H9 (cell line): ENCODE data around the gene MRC2. TPM values are rescaled to one million over a fixed set of nuclear protein-coding genes. Genes with fewer than 3 reads are reported as not detected.

Experiments used
- DNase-seq: peaks from one replicate; pipeline ENCODE4 v3.0.0-alpha.2; 2017
- H2AFZ ChIP-seq: one replicate; pipeline ENCODE4 v1.6.1; 2013; ENCODE audit warnings: mild to moderate bottlenecking, low read length, control low read depth, moderate library complexity
- H2AK5ac ChIP-seq: 2 replicates; pipeline ENCODE4 v1.6.1; 2013; ENCODE audit warnings: low read length, control low read depth, mixed read lengths; ENCODE audit not compliant: insufficient read length
- H2BK120ac ChIP-seq: one replicate; pipeline ENCODE4 v1.6.1; 2013; ENCODE audit warnings: low read depth, mild to moderate bottlenecking, low read length, control low read depth, inconsistent platforms; ENCODE audit not compliant: poor library complexity, severe bottlenecking
- H2BK12ac ChIP-seq: 2 replicates; pipeline ENCODE4 v1.6.1; 2013; ENCODE audit warnings: low read length, control low read depth, mixed read lengths, low read depth; ENCODE audit not compliant: insufficient read length
- H2BK15ac ChIP-seq: 2 replicates; pipeline ENCODE4 v1.6.1; 2013; ENCODE audit warnings: low read depth, low read length, control low read depth
- H2BK20ac ChIP-seq: one replicate; pipeline ENCODE4 v1.6.1; 2013; ENCODE audit warnings: low read depth, mild to moderate bottlenecking, low read length, control low read depth, inconsistent platforms; ENCODE audit not compliant: poor library complexity, severe bottlenecking
- H2BK5ac ChIP-seq: 2 replicates; pipeline ENCODE4 v1.6.1; 2013; ENCODE audit warnings: low read length, control low read depth, mixed read lengths; ENCODE audit not compliant: insufficient read length
- H3K14ac ChIP-seq: 2 replicates; pipeline ENCODE4 v1.6.1; 2013; ENCODE audit warnings: low read length, control low read depth; ENCODE audit not compliant: insufficient read depth
- H3K18ac ChIP-seq: 2 replicates; pipeline ENCODE4 v1.6.1; 2013; ENCODE audit warnings: low read depth, mild to moderate bottlenecking, mixed read lengths, low read length, control low read depth; ENCODE audit not compliant: insufficient read length
- H3K23ac ChIP-seq: 2 replicates; pipeline ENCODE4 v1.6.1; 2013; ENCODE audit warnings: low read length, control low read depth, mixed read lengths, low read depth; ENCODE audit not compliant: insufficient read length
- H3K23me2 ChIP-seq: 2 replicates; pipeline ENCODE4 v1.6.1; 2013; ENCODE audit warnings: low read depth, mild to moderate bottlenecking, mixed read lengths, low read length, control low read depth; ENCODE audit not compliant: insufficient read length, poor library complexity, severe bottlenecking
- H3K27ac ChIP-seq: 2 replicates; pipeline ENCODE4 v1.5.1; 2013; ENCODE audit warnings: low read length, control low read depth, mixed read lengths, low read depth; ENCODE audit not compliant: insufficient read length
- H3K27me3 ChIP-seq: 2 replicates; pipeline ENCODE4 v1.6.1; 2013; ENCODE audit warnings: low read length, control low read depth, inconsistent platforms; ENCODE audit not compliant: insufficient read depth
- H3K4ac ChIP-seq: 2 replicates; pipeline ENCODE4 v1.6.1; 2013; ENCODE audit warnings: low read depth, mild to moderate bottlenecking, control low read depth, inconsistent platforms, low read length, moderate library complexity
- H3K4me1 ChIP-seq: 2 replicates; pipeline ENCODE4 v1.6.1; 2013; ENCODE audit warnings: low read length, control low read depth, inconsistent platforms; ENCODE audit not compliant: insufficient read depth
- H3K4me2 ChIP-seq: 2 replicates; pipeline ENCODE4 v1.6.1; 2013; ENCODE audit warnings: low read length, control low read depth, mixed read lengths; ENCODE audit not compliant: insufficient read length, insufficient read depth
- H3K56ac ChIP-seq: 2 replicates; pipeline ENCODE4 v1.6.1; 2013; ENCODE audit warnings: low read depth, mild to moderate bottlenecking, mixed read lengths, low read length, control low read depth; ENCODE audit not compliant: insufficient read length
- H3K79me1 ChIP-seq: 2 replicates; pipeline ENCODE4 v1.6.1; 2013; ENCODE audit warnings: low read depth, mild to moderate bottlenecking, moderate library complexity, low read length, control low read depth, inconsistent platforms; ENCODE audit not compliant: insufficient read depth, poor library complexity, severe bottlenecking
- H3K79me2 ChIP-seq: 2 replicates; pipeline ENCODE4 v1.6.1; 2013; ENCODE audit warnings: low read length, control low read depth, inconsistent platforms; ENCODE audit not compliant: insufficient read depth
- H3K9ac ChIP-seq: 2 replicates; pipeline ENCODE4 v1.6.1; 2013; ENCODE audit warnings: low read length, control low read depth, mixed read lengths; ENCODE audit not compliant: insufficient read length; ENCODE audit errors: extremely low read depth
- H3K9me3 ChIP-seq: one replicate; pipeline ENCODE4 v1.6.1; 2013; ENCODE audit warnings: low read depth, low read length, inconsistent platforms; ENCODE audit not compliant: control insufficient read depth
- H3T11ph ChIP-seq: one replicate; pipeline ENCODE4 v1.6.1; 2013; ENCODE audit warnings: mild to moderate bottlenecking, low read length, control low read depth, inconsistent platforms
- H4K20me1 ChIP-seq: one replicate; pipeline ENCODE4 v1.6.1; 2013; ENCODE audit not compliant: control insufficient read depth, insufficient read length, insufficient read depth
- H4K5ac ChIP-seq: 2 replicates; pipeline ENCODE4 v1.6.1; 2013; ENCODE audit warnings: low read depth, mild to moderate bottlenecking, mixed read lengths, low read length, control low read depth; ENCODE audit not compliant: insufficient read length
- H4K8ac ChIP-seq: replicated peaks from 2 replicates; pipeline ENCODE4 v1.6.1; 2013; ENCODE audit warnings: low read length, control low read depth, mixed read lengths, low read depth; ENCODE audit not compliant: insufficient read length
- H4K91ac ChIP-seq: 2 replicates; pipeline ENCODE4 v1.6.1; 2013; ENCODE audit warnings: low read depth, mild to moderate bottlenecking, moderate library complexity, mixed read lengths, low read length, control low read depth; ENCODE audit not compliant: insufficient read length
- H3K27ac Mint-ChIP-seq, 3 experiments: 2 replicates in 2 of 3; 3 replicates in 1 of 3; pipeline ENCODE4 v1.8.0; 2020 to 2021; ENCODE audit warnings: mixed read lengths in 3 of 3, mild to moderate bottlenecking in 1 of 3, moderate library complexity in 1 of 3
- H3K27me3 Mint-ChIP-seq: 2 replicates; pipeline ENCODE4 v1.8.0; 2021; ENCODE audit warnings: low read depth, mild to moderate bottlenecking, moderate library complexity, mixed read lengths
- H3K36me3 Mint-ChIP-seq, 3 experiments: 2 replicates in 2 of 3; 3 replicates in 1 of 3; pipeline ENCODE4 v1.8.0; 2020 to 2021; ENCODE audit warnings: low read depth in 3 of 3, mixed read lengths in 3 of 3; ENCODE audit not compliant: insufficient read depth in 1 of 3
- H3K4me1 Mint-ChIP-seq, 2 experiments: 2 replicates each; pipeline ENCODE4 v1.8.0; 2020; ENCODE audit warnings: mixed read lengths in 2 of 2
- H3K4me3 Mint-ChIP-seq, 2 experiments: 2 replicates in 1 of 2; 3 replicates in 1 of 2; pipeline ENCODE4 v1.8.0; 2020 to 2021; ENCODE audit warnings: mild to moderate bottlenecking in 2 of 2, mixed read lengths in 2 of 2, moderate library complexity in 1 of 2
- H3K9me3 Mint-ChIP-seq, 2 experiments: 2 replicates in 1 of 2; 3 replicates in 1 of 2; pipeline ENCODE4 v1.8.0; 2020; ENCODE audit warnings: mild to moderate bottlenecking in 2 of 2, mixed read lengths in 2 of 2, moderate library complexity in 1 of 2
- CTCF ChIP-seq: fragments of 200-600 bp; sonication (generic); conservative IDR thresholded peaks from 3 replicates; pipeline ENCODE4 v1.8.0; 2021; ENCODE audit warnings: antibody characterized with exemption, mild to moderate bottlenecking
- WGBS: extraction: QIAGEN DNeasy Blood & Tissue Kit; methylation state at CpG from one replicate; pipeline ENCODE4 v1.1.7; 2013; ENCODE audit warnings: missing lambda C conversion rate, low lambda C conversion rate, mixed read lengths; ENCODE audit not compliant: insufficient read length; ENCODE audit errors: extremely low coverage; 5-methylcytosine and 5-hydroxymethylcytosine counted together
- total RNA-seq: library from RNA; stranded (reverse); gene quantifications from 2 replicates; pipeline ENCODE4 v1.2.1, GENCODE V29; 2021

Gene MRC2
- total RNA-seq, 1 experiment from 2014 or later: 18.7 TPM

GRCh38 chr17:62681061-62681938, 53.8 kb downstream of the MRC2 start:
- no peaks in the 10 kb centered on the region for H3K27me3 Mint-ChIP-seq

More at GRCh38 chr17:62681061-62681938, 53.8 kb downstream of the MRC2 start:
- no peak overlapping the region for H3K27ac ChIP-seq
- H3K9me3 ChIP-seq: no peaks in the 10 kb centered on the region
- no peak overlapping the region for H2AK5ac ChIP-seq
- H4K91ac ChIP-seq: no peak overlapping the region
- no peak overlapping the region for H2AFZ ChIP-seq
- peak; percentile 34 for DNase-seq
- no peak overlapping the region for H3K4ac ChIP-seq
- no peak overlapping the region for H2BK120ac ChIP-seq
- Mint-ChIP-seq H3K36me3 (peaks cover 18 to 20% (median 19%) of the 10 kb centered on the region in 3 experiments), H3K9me3 (peaks cover 3% of the 10 kb centered on the region in 2 experiments; a peak in 1 of 5 replicates), H3K4me1 (peaks cover 0 to 6% of the 10 kb centered on the region in 2 experiments; a peak in 2 of 4 replicates), H3K4me3 (no peak overlapping the region), H3K27ac (peak overlapping the region in 1 of 3 experiments; percentile 81; a peak in 1 of 7 replicates)
- H4K20me1 ChIP-seq: no peaks in the 10 kb centered on the region
- H2BK15ac ChIP-seq: no peak overlapping the region
- H3K27me3 ChIP-seq: no peaks in the 10 kb centered on the region
- no peak overlapping the region for H3K23ac ChIP-seq
- TF ChIP-seq CTCF: no peak
- no peaks in the 10 kb centered on the region for H3K79me2 ChIP-seq
- no peak overlapping the region; the same call in 1 of the 2 replicates for H3K14ac ChIP-seq
- H4K8ac ChIP-seq: no peak overlapping the region
- no peak overlapping the region for H4K5ac ChIP-seq
- no peak overlapping the region for H2BK12ac ChIP-seq
- H3T11ph ChIP-seq: no peak overlapping the region
- H3K4me2 ChIP-seq: no peak overlapping the region
- no peaks in the 10 kb centered on the region for H3K4me1 ChIP-seq
- no peak overlapping the region for H3K9ac ChIP-seq
- H2BK20ac ChIP-seq: no peak overlapping the region
- H2BK5ac ChIP-seq: no peak overlapping the region
- H3K23me2 ChIP-seq: no peaks in the 10 kb centered on the region
- no peaks in the 10 kb centered on the region for H3K79me1 ChIP-seq
- no peak overlapping the region for H3K18ac ChIP-seq
- no peak overlapping the region for H3K56ac ChIP-seq
- no CpG with 5 or more reads among the region's 17 CpGs for WGBS
